ENCODE measurements around the gene GSG1L.

DNA sequence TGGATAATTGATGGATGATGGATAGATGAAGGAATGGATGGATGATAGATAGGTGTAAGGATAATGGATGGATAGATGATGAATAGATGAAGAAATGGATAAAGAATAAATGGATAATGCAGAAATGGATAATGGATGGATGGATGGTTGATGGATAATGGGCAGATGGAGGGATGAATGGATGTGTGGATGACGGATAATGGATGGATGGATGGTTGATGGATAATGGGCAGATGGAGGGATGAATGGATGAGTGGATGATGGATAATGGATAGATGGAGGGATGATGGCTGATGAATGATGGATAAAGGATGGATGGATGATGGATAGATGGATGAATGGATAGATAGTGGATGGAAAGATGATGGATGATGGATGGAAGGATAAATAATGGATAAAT, 274.4 kb downstream of the GSG1L start:
- TF ChIP-seq, protein P1, sequence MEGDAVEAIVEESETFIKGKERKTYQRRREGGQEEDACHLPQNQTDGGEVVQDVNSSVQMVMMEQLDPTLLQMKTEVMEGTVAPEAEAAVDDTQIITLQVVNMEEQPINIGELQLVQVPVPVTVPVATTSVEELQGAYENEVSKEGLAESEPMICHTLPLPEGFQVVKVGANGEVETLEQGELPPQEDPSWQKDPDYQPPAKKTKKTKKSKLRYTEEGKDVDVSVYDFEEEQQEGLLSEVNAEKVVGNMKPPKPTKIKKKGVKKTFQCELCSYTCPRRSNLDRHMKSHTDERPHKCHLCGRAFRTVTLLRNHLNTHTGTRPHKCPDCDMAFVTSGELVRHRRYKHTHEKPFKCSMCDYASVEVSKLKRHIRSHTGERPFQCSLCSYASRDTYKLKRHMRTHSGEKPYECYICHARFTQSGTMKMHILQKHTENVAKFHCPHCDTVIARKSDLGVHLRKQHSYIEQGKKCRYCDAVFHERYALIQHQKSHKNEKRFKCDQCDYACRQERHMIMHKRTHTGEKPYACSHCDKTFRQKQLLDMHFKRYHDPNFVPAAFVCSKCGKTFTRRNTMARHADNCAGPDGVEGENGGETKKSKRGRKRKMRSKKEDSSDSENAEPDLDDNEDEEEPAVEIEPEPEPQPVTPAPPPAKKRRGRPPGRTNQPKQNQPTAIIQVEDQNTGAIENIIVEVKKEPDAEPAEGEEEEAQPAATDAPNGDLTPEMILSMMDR (optimal IDR thresholded peaks at IDR 0.05 in 1 of 3, IDR thresholded peaks at IDR 0.05 in 1 of 3, conservative IDR thresholded peaks at IDR 0.05 in 1 of 3; ENCODE audit: extremely low read depth in 1 of 3, insufficient read depth in 2 of 3, low read length in 3 of 3) = no peak
- TF ChIP-seq EZH2 (IDR thresholded peaks at IDR 0.05; ENCODE audit: low read length) = no peak

Data from keratinocyte (primary cell).